ENCODE data around the gene SLIT3. TPM values are rescaled to one million over a fixed set of nuclear protein-coding genes. Genes with fewer than 3 reads are reported as not detected.

SLIT3 gene
- total RNA-seq, 6 donors from 2014 or later = 10.8 to 57.3 (median 32.2) TPM

DNA sequence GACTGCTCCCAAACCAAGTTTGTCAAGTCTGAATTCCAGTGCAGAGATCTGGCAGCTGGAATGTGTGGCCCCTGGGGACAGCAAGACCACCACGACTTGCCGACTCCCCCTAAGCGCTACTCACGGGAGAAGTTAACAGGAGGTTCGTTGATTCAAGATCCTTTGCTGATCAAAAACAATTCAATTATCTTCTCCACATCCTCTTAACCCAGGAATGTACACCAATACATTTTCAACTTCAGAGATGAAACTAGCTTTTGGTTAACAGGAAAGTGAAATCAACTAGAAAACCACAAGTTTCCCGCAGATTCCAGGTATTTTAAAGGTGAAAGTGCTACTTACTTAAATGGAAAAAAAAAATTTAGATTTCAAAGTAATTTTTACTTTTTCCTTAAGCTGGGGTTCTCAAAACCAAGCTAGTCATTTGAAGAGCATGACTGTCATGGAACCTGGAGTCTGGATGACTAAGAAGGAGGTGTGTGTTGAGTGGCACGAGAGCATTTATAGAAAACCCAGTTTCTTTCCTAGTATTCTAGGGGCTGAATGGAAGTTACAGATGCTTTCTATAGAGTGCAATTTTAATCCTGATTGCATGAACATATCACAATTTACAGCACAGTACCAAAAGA is 464.2 kb downstream of the SLIT3 start:
- 60 to 64% methylated on average over 7 of the region's 7 CpGs for WGBS, 2 donors
- DNase-seq = no peak

GRCh38 chr5:168833936-168834335 is 467.0 kb downstream of the SLIT3 start:
- no peak for DNase-seq
- 47 to 50% methylated on average over 3 to 4 of the region's 4 CpGs for WGBS, 2 donors

More for the DNA sequence above, 464.2 kb downstream of the SLIT3 start:
- Histone ChIP-seq H3K27me3 (no peaks in the 10 kb centered on the region), H3K27ac (no peak overlapping the region), H3K36me3 (no peaks in the 10 kb centered on the region), H3K4me1 (no peaks in the 10 kb centered on the region), H3K9me3 (no peaks in the 10 kb centered on the region), H3K4me3 (no peak overlapping the region)
- TF ChIP-seq EP300 (IDR thresholded peaks at IDR 0.05) (no peak), POLR2AphosphoS5 (IDR thresholded peaks at IDR 0.05) (no peak), POLR2A (IDR thresholded peaks at IDR 0.05) (no peak), CTCF (IDR thresholded peaks at IDR 0.05) (no peak)
- ATAC-seq (ENCODE audit: low FRiP score in 2 of 2) = no peak

DNA sequence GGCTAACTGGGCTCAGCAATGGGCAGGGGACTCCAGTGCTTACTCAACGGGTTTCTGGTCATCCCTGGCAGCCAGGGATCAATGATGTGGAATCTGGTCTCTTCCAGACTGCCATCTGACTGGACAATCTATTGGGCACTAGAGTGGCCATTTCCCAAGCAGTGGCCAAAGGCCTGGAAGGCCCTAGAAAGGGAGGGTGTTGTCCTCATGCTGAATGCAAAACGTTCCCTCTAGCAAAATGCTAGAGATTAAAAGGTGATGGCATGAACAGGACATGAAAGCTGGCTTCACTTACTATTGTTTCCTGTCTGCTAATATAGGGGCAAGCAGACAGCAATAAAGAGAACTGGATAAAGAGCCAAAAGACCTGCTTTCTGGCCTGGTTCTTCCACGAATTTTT is 467.6 kb downstream of the SLIT3 start:
- no peak overlapping the region for H3K27ac ChIP-seq
- H3K36me3 ChIP-seq = no peaks in the 10 kb centered on the region
- 33 to 41% methylated on average over 3 of the region's 3 CpGs for WGBS, 2 donors
- no peaks in the 10 kb centered on the region for H3K4me1 ChIP-seq
- ATAC-seq (ENCODE audit: low FRiP score in 2 of 2) = no peak
- H3K9me3 ChIP-seq = no peaks in the 10 kb centered on the region
- no peak overlapping the region for H3K4me3 ChIP-seq
- TF ChIP-seq EP300 (IDR thresholded peaks at IDR 0.05) = no peak
- TF ChIP-seq POLR2A (IDR thresholded peaks at IDR 0.05) = no peak
- TF ChIP-seq CTCF (IDR thresholded peaks at IDR 0.05) = no peak
- TF ChIP-seq POLR2AphosphoS5 (IDR thresholded peaks at IDR 0.05) = no peak
- DNase-seq = no peak
- no peaks in the 10 kb centered on the region for H3K27me3 ChIP-seq

More at GRCh38 chr5:168833936-168834335, 467.0 kb downstream of the SLIT3 start:
- no peak for TF ChIP-seq EP300 (IDR thresholded peaks at IDR 0.05)
- TF ChIP-seq POLR2AphosphoS5 (IDR thresholded peaks at IDR 0.05) = no peak
- TF ChIP-seq CTCF (IDR thresholded peaks at IDR 0.05) = no peak
- no peak for ATAC-seq (ENCODE audit: low FRiP score in 2 of 2)
- Histone ChIP-seq H3K36me3 (no peaks in the 10 kb centered on the region), H3K9me3 (no peaks in the 10 kb centered on the region), H3K27me3 (no peaks in the 10 kb centered on the region), H3K27ac (no peak overlapping the region), H3K4me3 (no peak overlapping the region), H3K4me1 (no peaks in the 10 kb centered on the region)

GRCh38 chr5:168832308-168832707 is 468.6 kb downstream of the SLIT3 start:
- ATAC-seq (ENCODE audit: low FRiP score in 2 of 2) (no peak), DNase-seq (no peak)
- 79 to 83% methylated on average over 6 of the region's 6 CpGs for WGBS, 2 donors
- H3K4me1 ChIP-seq = no peaks in the 10 kb centered on the region
- no peaks in the 10 kb centered on the region for H3K9me3 ChIP-seq
- H3K27me3 ChIP-seq = no peaks in the 10 kb centered on the region
- H3K4me3 ChIP-seq = no peak overlapping the region
- H3K27ac ChIP-seq = no peak overlapping the region
- no peak for TF ChIP-seq POLR2A (IDR thresholded peaks at IDR 0.05)
- no peaks in the 10 kb centered on the region for H3K36me3 ChIP-seq

DNA sequence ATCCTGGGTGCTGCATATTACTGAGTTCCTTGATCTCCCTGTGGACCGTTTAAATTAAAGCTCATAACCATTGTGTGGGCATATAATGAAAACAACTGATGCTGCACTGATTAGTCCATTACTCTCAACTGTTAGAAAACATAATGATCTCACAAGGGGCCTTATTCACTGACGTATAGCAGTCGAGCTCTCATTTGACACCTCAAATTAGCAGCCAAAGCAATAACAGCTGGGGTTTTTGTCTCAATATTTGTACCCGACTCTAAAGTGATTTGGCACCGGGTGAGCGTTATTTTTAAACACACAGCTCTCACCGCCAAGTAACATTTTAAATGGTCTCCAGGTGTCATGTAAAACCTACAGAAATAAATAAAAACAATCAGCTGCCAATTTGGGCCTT is 469.6 kb downstream of the SLIT3 start:
- H3K27ac ChIP-seq = no peak overlapping the region
- TF ChIP-seq POLR2AphosphoS5 (IDR thresholded peaks at IDR 0.05) = no peak
- TF ChIP-seq EP300 (IDR thresholded peaks at IDR 0.05) = no peak
- TF ChIP-seq POLR2A (IDR thresholded peaks at IDR 0.05) = no peak
- no peak for TF ChIP-seq CTCF (IDR thresholded peaks at IDR 0.05)
- H3K4me3 ChIP-seq = no peak overlapping the region
- no peaks in the 10 kb centered on the region for H3K36me3 ChIP-seq
- ATAC-seq (ENCODE audit: low FRiP score in 2 of 2) (no peak), DNase-seq (no peak)
- WGBS, 2 donors = 72 to 80% methylated on average over 7 of the region's 7 CpGs
- no peaks in the 10 kb centered on the region for H3K9me3 ChIP-seq
- no peaks in the 10 kb centered on the region for H3K4me1 ChIP-seq
- no peaks in the 10 kb centered on the region for H3K27me3 ChIP-seq
